Measurements from ENCODE around the gene NOTUM.
A peak's percentile ranks its signal among the peaks of the same experiment; 100 is the strongest.

Gene NOTUM

GRCh38 chr17:81908793-81909192 is 52.2 kb downstream of the NOTUM start:
- no peak for DNase-seq

GRCh38 chr17:81907219-81908145 is 53.5 kb downstream of the NOTUM start:
- DNase-seq, result no peak

GRCh38 chr17:81906476-81907218 is 54.3 kb downstream of the NOTUM start:
- DNase-seq, result peak; percentile 82

DNA sequence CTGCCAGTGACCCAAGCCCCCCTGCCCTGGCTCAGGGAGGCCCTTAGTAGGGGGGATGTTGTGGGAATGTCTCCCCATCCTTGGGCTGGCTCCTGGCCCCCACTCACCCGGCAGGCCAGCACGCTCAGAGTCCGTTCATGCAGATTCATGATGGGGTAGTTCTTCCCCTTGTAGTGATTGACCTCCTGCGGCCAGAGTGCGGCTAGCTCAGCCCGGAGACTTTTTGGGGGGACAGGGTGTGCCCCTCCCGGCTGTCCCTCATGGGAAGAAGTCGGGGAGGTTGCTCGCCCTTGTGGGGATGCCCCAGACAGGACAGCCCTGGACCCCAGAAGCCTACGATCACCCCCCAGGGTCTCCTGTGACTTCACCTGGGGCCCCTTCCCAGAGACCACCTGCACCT is 55.0 kb downstream of the NOTUM start:
- DNase-seq, result no peak

GRCh38 chr17:81905424-81905875 is 55.5 kb downstream of the NOTUM start:
- no peak for DNase-seq

GRCh38 chr17:81904600-81905423 is 56.2 kb downstream of the NOTUM start:
- no peak for DNase-seq

DNA sequence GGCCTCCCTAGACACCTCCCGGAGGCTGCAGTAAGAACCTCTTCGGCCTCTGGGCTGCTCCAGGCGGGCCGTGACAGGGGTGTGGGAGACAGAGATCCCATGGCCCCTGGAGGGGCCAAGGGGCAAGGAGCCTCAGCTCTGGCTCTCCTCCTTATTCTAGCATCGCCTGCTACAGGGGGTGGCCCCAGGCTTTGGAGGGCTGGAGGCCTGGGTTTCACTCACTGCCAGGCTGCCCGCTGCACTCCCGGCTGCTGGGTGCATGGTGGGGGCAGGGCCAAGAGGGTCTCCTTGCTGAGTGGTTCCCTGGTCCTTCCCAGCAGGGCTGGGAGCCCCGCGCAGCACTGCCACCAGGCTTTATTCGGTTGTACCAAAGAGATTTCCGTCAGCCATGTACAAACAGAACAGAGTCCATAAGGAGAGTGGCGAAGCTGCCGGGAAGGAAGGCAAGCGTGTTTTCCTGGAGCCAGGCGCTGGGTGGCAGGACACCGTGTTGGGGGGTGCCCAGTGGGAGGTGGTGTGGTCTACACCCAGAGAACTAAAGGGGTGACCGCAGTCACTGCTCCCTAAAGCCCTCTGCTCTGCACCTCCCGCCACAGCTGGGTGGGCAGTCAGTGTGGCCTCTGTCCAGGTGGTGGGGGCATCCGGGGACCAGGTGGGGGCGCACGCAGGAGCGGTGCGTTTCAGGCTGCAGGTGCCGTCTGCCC is 56.9 kb downstream of the NOTUM start:
- DNase-seq, result no peak

DNA sequence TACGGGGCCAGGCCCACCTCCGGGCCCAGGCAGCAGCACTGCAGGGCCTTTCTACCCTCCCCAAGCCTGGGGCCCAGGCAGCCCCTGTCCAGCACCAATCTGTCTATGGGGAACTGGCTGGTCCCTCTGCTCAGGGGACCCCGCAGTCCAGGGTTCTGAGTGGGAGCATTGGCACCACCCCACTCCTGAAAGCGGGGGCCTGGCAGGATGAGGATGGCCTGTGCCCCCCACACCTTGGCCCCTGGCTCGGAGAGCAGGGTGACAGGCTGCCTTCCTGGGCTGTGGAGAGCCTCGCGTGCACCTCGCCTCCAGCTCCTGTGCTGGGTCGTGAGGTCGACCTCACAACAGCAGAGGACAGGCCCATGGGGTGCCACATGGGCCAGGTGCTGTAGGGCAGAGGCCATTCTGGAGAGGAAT is 57.6 kb downstream of the NOTUM start:
- DNase-seq, result no peak

DNA sequence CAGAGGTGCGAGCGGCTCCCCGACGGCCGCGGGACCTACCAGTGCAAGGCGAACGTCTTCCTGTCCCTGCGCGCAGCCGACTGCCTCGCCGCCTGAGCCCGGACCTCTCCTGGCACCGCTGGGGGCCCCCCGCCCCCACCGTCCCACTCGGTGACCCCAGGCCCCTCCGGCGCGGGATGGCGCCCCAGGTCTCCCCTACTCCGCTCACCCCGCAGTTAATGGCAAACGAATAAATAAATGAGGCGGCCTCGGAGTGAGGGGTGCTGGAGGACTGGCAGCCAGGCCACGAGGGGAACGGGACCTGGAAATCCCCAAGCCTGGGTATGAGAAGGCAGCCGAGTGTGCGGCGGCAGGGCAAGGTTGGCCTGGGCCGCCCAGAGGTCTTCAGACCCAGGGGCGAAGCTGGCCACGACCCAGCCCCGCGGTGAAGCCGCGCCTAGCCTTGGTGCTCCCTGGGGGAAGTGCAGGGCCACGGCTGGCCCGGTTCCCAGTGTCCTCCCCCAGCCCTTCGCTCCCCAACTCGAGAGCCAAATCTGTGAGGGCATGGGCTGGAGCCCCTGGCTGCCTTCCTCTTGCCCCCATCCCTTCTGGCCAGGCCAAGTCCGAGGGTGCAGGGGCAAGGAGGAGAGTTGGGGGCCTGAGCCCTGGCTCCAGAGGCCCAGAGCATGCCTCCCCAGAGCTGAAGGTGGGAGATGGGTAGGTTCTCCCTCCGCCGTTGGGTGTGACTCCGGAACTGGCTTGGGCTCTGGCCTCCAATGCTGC is 58.2 kb downstream of the NOTUM start:
- DNase-seq, result no peak

Measured in 8988T (cell line).